ENCODE results near the gene ART3. TPM values are rescaled to one million over a fixed set of nuclear protein-coding genes. Genes with fewer than 3 reads are reported as not detected.

Gene ART3
- total and polyA plus RNA-seq, 2 of the 8 experiments (the other 6 are each of a cell fraction or from before 2014, with no cell fraction given) = 0.21 to 0.63 TPM

GRCh38 chr4:76148142-76148865, 73.8 kb downstream of the ART3 start, which contains the start of gene NUP54 (continued):
- TF ChIP-seq NANOG (IDR thresholded peaks at IDR 0.05; ENCODE audit: insufficient read depth, low read depth, low read length, poor library complexity, severe bottlenecking) (no peak), FOSL1 (IDR thresholded peaks at IDR 0.05; ENCODE audit: insufficient read depth, low read depth, low read length) (no peak), MAX (IDR thresholded peaks at IDR 0.05) (peak; percentile 87), CTCF (IDR thresholded peaks at IDR 0.05; ENCODE audit: control extremely low read depth in 1 of 3, insufficient read depth in 1 of 3, low read depth in 1 of 3, low read length in 3 of 3) (no peak), TAF1 (IDR thresholded peaks at IDR 0.05; ENCODE audit: low read depth, low read length) (peak; percentile 95), TEAD4 (IDR thresholded peaks at IDR 0.05; ENCODE audit: low read depth, low read length) (no peak), RAD21 (IDR thresholded peaks at IDR 0.05 in 1 of 2, conservative IDR thresholded peaks at IDR 0.05 in 1 of 2; ENCODE audit: low read depth in 2 of 2, low read length in 2 of 2) (no peak; a peak in 1 of 4 replicates), ZNF274 (IDR thresholded peaks at IDR 0.05; ENCODE audit: borderline replicate concordance, extremely low read depth, low read length) (no peak), RFX5 (IDR thresholded peaks at IDR 0.05; ENCODE audit: borderline replicate concordance, low read depth, low read length) (no peak), BCL11A (IDR thresholded peaks at IDR 0.05; ENCODE audit: low read depth in 2 of 2, low read length in 2 of 2) (no peak), CBX5 (IDR thresholded peaks at IDR 0.05; ENCODE audit: low read depth, low read length) (no peak), RXRA (IDR thresholded peaks at IDR 0.05; ENCODE audit: insufficient read depth, low read depth, low read length) (no peak)
- TF ChIP-seq, protein P1, sequence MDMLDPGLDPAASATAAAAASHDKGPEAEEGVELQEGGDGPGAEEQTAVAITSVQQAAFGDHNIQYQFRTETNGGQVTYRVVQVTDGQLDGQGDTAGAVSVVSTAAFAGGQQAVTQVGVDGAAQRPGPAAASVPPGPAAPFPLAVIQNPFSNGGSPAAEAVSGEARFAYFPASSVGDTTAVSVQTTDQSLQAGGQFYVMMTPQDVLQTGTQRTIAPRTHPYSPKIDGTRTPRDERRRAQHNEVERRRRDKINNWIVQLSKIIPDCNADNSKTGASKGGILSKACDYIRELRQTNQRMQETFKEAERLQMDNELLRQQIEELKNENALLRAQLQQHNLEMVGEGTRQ (IDR thresholded peaks at IDR 0.05; ENCODE audit: low read length) = no peak
- TF ChIP-seq, protein P2, sequence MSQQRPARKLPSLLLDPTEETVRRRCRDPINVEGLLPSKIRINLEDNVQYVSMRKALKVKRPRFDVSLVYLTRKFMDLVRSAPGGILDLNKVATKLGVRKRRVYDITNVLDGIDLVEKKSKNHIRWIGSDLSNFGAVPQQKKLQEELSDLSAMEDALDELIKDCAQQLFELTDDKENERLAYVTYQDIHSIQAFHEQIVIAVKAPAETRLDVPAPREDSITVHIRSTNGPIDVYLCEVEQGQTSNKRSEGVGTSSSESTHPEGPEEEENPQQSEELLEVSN (IDR thresholded peaks at IDR 0.05) = peak; percentile 45
- TF ChIP-seq, protein P3, sequence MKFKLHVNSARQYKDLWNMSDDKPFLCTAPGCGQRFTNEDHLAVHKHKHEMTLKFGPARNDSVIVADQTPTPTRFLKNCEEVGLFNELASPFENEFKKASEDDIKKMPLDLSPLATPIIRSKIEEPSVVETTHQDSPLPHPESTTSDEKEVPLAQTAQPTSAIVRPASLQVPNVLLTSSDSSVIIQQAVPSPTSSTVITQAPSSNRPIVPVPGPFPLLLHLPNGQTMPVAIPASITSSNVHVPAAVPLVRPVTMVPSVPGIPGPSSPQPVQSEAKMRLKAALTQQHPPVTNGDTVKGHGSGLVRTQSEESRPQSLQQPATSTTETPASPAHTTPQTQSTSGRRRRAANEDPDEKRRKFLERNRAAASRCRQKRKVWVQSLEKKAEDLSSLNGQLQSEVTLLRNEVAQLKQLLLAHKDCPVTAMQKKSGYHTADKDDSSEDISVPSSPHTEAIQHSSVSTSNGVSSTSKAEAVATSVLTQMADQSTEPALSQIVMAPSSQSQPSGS (IDR thresholded peaks at IDR 0.05; ENCODE audit: low read length) = peak; percentile 76
